NB4 (cell line): Measurements from ENCODE around the gene NBEAL2.

Experiments used
- DNase-seq: peaks from one replicate; pipeline ENCODE4 v3.0.0; 2010; ENCODE audit warnings: low read depth
- H3K4me3 ChIP-seq: one replicate; pipeline ENCODE4 v1.5.1; 2011; ENCODE audit warnings: mild to moderate bottlenecking, low read depth, low read length, moderate library complexity
- CTCF ChIP-seq: IDR thresholded peaks from one replicate; pipeline ENCODE4 v1.5.1; 2012; ENCODE audit warnings: low read depth, low read length
- MAX ChIP-seq: IDR thresholded peaks from 2 replicates; pipeline ENCODE4 v1.6.1; 2011; ENCODE audit warnings: low read depth, low read length
- MYC ChIP-seq: IDR thresholded peaks from 2 replicates; pipeline ENCODE4 v1.6.1; 2011; ENCODE audit warnings: low read depth, low read length
- POLR2A ChIP-seq: IDR thresholded peaks from 2 replicates; pipeline ENCODE4 v1.6.1; 2011; ENCODE audit warnings: mild to moderate bottlenecking; ENCODE audit not compliant: insufficient read length; ENCODE audit errors: extremely low read depth

NBEAL2 gene

GRCh38 chr3:46958467-46959160 is 20.9 kb upstream of the NBEAL2 start:
- no peak overlapping the region for H3K4me3 ChIP-seq
- no peak for DNase-seq
- TF ChIP-seq MAX (no peak), POLR2A (no peak), MYC (no peak), CTCF (no peak)

GRCh38 chr3:46959161-46959511 is 20.3 kb upstream of the NBEAL2 start:
- no peak for DNase-seq
- TF ChIP-seq CTCF (no peak), MYC (no peak), POLR2A (no peak), MAX (no peak)
- no peak overlapping the region for H3K4me3 ChIP-seq

- no peak overlapping the region for H3K4me3 ChIP-seq
- no peak for TF ChIP-seq POLR2A
- TF ChIP-seq MAX: no peak
- TF ChIP-seq MYC: no peak
- TF ChIP-seq CTCF: no peak
- DNase-seq: no peak
Measured at GRCh38 chr3:46960081-46960701, 19.3 kb upstream of the NBEAL2 start.

- DNase-seq: no peak
- TF ChIP-seq MAX: no peak
- TF ChIP-seq MYC: no peak
- no peak for TF ChIP-seq POLR2A
- TF ChIP-seq CTCF: no peak
- H3K4me3 ChIP-seq: no peak overlapping the region
Measured at GRCh38 chr3:46960835-46961234, 18.6 kb upstream of the NBEAL2 start.

GRCh38 chr3:46962427-46962826 is 17.0 kb upstream of the NBEAL2 start:
- no peak for TF ChIP-seq CTCF
- TF ChIP-seq MAX: no peak
- no peak for TF ChIP-seq POLR2A
- no peak for TF ChIP-seq MYC
- no peak overlapping the region for H3K4me3 ChIP-seq
- DNase-seq: no peak
